GM12878 (cell line): Measurements from ENCODE around the gene ATP6V0A1. TPM values are rescaled to one million over a fixed set of nuclear protein-coding genes. Genes with fewer than 3 reads are reported as not detected.

Source experiments
- ATAC-seq: fragments of 200-7000 bp; cut with Tn5 transposase; 3 replicates; pipeline ENCODE4 v1.9.1; 2020; ENCODE audit warnings: mild to moderate bottlenecking, moderate library complexity
- BruUV-seq: library from RNA; stranded (reverse); fragments of 400-500 nt; replicated peaks from 2 replicates; lab custom pipeline; 2021; lab: Mats Ljungman, UMichigan
- CTCF ChIA-PET: fragments of 300-600 bp; sonication (Branson Sonifier 250); formaldehyde crosslinking; extraction: SDS; loops from one replicate; lab custom pipeline; 2021; ENCODE audit warnings: inconsistent platforms; lab: Yijun Ruan, JAX
- POLR2A ChIA-PET: fragments of 350-600 bp; formaldehyde crosslinking; extraction: SDS; loops from one replicate; lab custom pipeline; 2021; ENCODE audit warnings: inconsistent platforms; lab: Charles Lee
- RAD21 ChIA-PET: fragments of 300-600 bp; sonication (Branson Sonifier 250); formaldehyde crosslinking; loops from one replicate; lab custom pipeline; 2023; ENCODE audit warnings: antibody characterized with exemption; ENCODE audit not compliant: unreplicated experiment; lab: Charles Lee
- SMC1A ChIA-PET: fragments of 300-600 bp; sonication (Branson Sonifier 250); formaldehyde crosslinking; loops from one replicate; lab custom pipeline; 2023; ENCODE audit not compliant: unreplicated experiment, uncharacterized antibody; lab: Charles Lee
- DNase-seq: peaks from one replicate; pipeline ENCODE4 v3.0.0-alpha.2; 2011; ENCODE audit warnings: low read depth, low spot score
- FAIRE-seq: peaks from 3 replicates; lab custom pipeline; 2011; peaks lifted over from hg19 to GRCh38; lab: Jason Lieb, UNC
- H2AFZ ChIP-seq: 2 replicates; pipeline ENCODE4 v1.6.0; 2011; ENCODE audit warnings: low read depth, low read length, control low read depth; ENCODE audit not compliant: control insufficient read depth
- H3K27ac ChIP-seq: 2 replicates; pipeline ENCODE4 v1.5.1; 2011; ENCODE audit warnings: control low read depth; ENCODE audit not compliant: control insufficient read depth, insufficient read depth
- H3K27me3 ChIP-seq, 2 experiments: replicated peaks in 1 of 2; 2 replicates each; pipeline versions ENCODE4 v1.6.0 to v1.6.1; 2011; ENCODE audit warnings: low read length in 1 of 2; ENCODE audit not compliant: control insufficient read depth in 2 of 2, insufficient read depth in 2 of 2
- H3K36me3 ChIP-seq, 2 experiments: 2 replicates each; pipeline ENCODE4 v1.5.1; 2011; ENCODE audit warnings: low read length in 1 of 2; ENCODE audit not compliant: control insufficient read depth in 2 of 2, insufficient read depth in 2 of 2
- H3K4me1 ChIP-seq: 2 replicates; pipeline ENCODE4 v1.6.1; 2011; ENCODE audit warnings: mild to moderate bottlenecking, low read length, moderate library complexity, mixed read lengths; ENCODE audit not compliant: control insufficient read depth, insufficient read depth
- H3K4me2 ChIP-seq: 2 replicates; pipeline ENCODE4 v1.6.0; 2011; ENCODE audit warnings: control low read depth; ENCODE audit not compliant: control insufficient read depth, insufficient read depth
- H3K4me3 ChIP-seq: fragments of 200-600 bp; sonication (generic); 2 replicates; pipeline ENCODE4 v1.5.1; 2016
- H3K79me2 ChIP-seq: 2 replicates; pipeline ENCODE4 v1.6.0; 2011; ENCODE audit warnings: low read length; ENCODE audit not compliant: control insufficient read depth, insufficient read depth
- H3K9ac ChIP-seq: 2 replicates; pipeline ENCODE4 v1.8.0; 2011; ENCODE audit warnings: low read length, control low read depth, mixed read lengths; ENCODE audit not compliant: control insufficient read depth, insufficient read depth
- H3K9me3 ChIP-seq: replicated peaks from 3 replicates; pipeline ENCODE4 v1.5.1; 2011; ENCODE audit warnings: mild to moderate bottlenecking, low read length; ENCODE audit not compliant: control insufficient read depth, insufficient read depth
- H4K20me1 ChIP-seq: 2 replicates; pipeline ENCODE4 v1.6.0; 2011; ENCODE audit not compliant: control insufficient read depth, insufficient read depth
- GATAD2B ChIP-seq: fragments of 450-650 bp; conservative IDR thresholded peaks from 2 replicates; pipeline ENCODE4 v1.6.1; 2017; ENCODE audit warnings: low read depth, mild to moderate bottlenecking, moderate library complexity
- IRF4 ChIP-seq: IDR thresholded peaks from 2 replicates; pipeline ENCODE4 v1.6.1; 2011; ENCODE audit warnings: low read depth, low read length
- MTA3 ChIP-seq: IDR thresholded peaks from 2 replicates; pipeline ENCODE4 v1.6.1; 2012; ENCODE audit warnings: low read length, inconsistent platforms, borderline replicate concordance
- RUNX3 ChIP-seq: IDR thresholded peaks from 2 replicates; pipeline ENCODE4 v1.6.1; 2012; ENCODE audit warnings: low read length, inconsistent platforms
- SMAD1 ChIP-seq: fragments of 450-650 bp; IDR thresholded peaks from 2 replicates; pipeline ENCODE4 v1.6.1; 2018; ENCODE audit warnings: mild to moderate bottlenecking, low read depth; ENCODE audit not compliant: partially characterized antibody
- SMC3 ChIP-seq: IDR thresholded peaks from 2 replicates; pipeline ENCODE4 v1.6.1; 2011; ENCODE audit warnings: low read length, improper control_type of control experiment, borderline replicate concordance
- SRF ChIP-seq, 2 experiments: IDR thresholded peaks; 2 replicates each; pipeline ENCODE4 v1.6.1; 2011; ENCODE audit warnings: low read depth in 2 of 2, low read length in 2 of 2, mild to moderate bottlenecking in 1 of 2, moderate library complexity in 1 of 2
- TCF12 ChIP-seq: IDR thresholded peaks from 2 replicates; pipeline ENCODE4 v1.6.1; 2011; ENCODE audit warnings: low read depth, mild to moderate bottlenecking, low read length
- YY1 ChIP-seq: IDR thresholded peaks from 2 replicates; pipeline ENCODE4 v1.6.1; 2011; ENCODE audit warnings: low read depth, mild to moderate bottlenecking, low read length
- ZNF207 ChIP-seq: fragments of 450-650 bp; IDR thresholded peaks from 2 replicates; pipeline ENCODE4 v1.6.1; 2014; ENCODE audit warnings: antibody characterized with exemption, mild to moderate bottlenecking, borderline replicate concordance
- WGBS: methylation state at CpG from one replicate; pipeline ENCODE4 v1.1.6; 2016; ENCODE audit warnings: low lambda C conversion rate; ENCODE audit not compliant: insufficient replicate concordance, insufficient coverage; ENCODE audit errors: missing lambda C conversion rate; 5-methylcytosine and 5-hydroxymethylcytosine counted together
- in situ Hi-C: fragments of 300-500 bp; cut with MboI; formaldehyde crosslinking; loops from 9 replicates; pipeline ENCODE4 v1.14.3; 2018; ENCODE audit warnings: mixed read lengths
- intact Hi-C: fragments of 100-400 bp; cut with micrococcal nuclease; formaldehyde crosslinking; loops from one replicate; pipeline ENCODE4 v1.14.2; 2022; ENCODE audit not compliant: unreplicated experiment
- polyA plus RNA-seq, 11 experiments: library from polyadenylated mRNA; depleted of rRNA in 4 of 11; unstranded in 6 of 11; stranded (reverse) in 5 of 11; fragments of >200 nt; fragmentation: Nextera tagmentation in 4 of 11; fragmentation: Illumina TruSeq in 1 of 11; extraction: Ambion mirVana in 4 of 11; extraction: Trizol in 1 of 11; gene quantifications; 1 replicate in 1 of 11; 2 replicates in 10 of 11; pipeline versions ENCODE4 v1.2.1 to v1.2.3, GENCODE V29; 2011 to 2016; ENCODE audit warnings: inconsistent platforms in 2 of 11, missing spikeins in 2 of 11, low read depth in 1 of 11
- total RNA-seq, 4 experiments: library from RNA; depleted of rRNA in 3 of 4; stranded (reverse); fragments of >200 nt in 3 of 4; fragmentation: Illumina TruSeq in 1 of 4; extraction: Trizol in 1 of 4; gene quantifications; 2 replicates each; pipeline versions ENCODE4 v1.2.1 to v1.2.3, GENCODE V29; 2013 to 2021
- TF ChIP-seq, protein P1 (sequence below): fragments of 450-650 bp; IDR thresholded peaks from 2 replicates; pipeline ENCODE4 v1.6.1; 2016; ENCODE audit warnings: mild to moderate bottlenecking, moderate library complexity, borderline replicate concordance
- TF ChIP-seq, protein P2 (sequence below): fragments of 150-350 bp; IDR thresholded peaks from 2 replicates; pipeline ENCODE4 v1.6.1; 2016; ENCODE audit warnings: low read depth, low read length

Gene ATP6V0A1
- total and polyA plus RNA-seq, 10 of the 15 experiments (the other 5 are each of a cell fraction or from before 2014, with no cell fraction given) = 3.0 to 76.6 (median 30.9) TPM

DNA sequence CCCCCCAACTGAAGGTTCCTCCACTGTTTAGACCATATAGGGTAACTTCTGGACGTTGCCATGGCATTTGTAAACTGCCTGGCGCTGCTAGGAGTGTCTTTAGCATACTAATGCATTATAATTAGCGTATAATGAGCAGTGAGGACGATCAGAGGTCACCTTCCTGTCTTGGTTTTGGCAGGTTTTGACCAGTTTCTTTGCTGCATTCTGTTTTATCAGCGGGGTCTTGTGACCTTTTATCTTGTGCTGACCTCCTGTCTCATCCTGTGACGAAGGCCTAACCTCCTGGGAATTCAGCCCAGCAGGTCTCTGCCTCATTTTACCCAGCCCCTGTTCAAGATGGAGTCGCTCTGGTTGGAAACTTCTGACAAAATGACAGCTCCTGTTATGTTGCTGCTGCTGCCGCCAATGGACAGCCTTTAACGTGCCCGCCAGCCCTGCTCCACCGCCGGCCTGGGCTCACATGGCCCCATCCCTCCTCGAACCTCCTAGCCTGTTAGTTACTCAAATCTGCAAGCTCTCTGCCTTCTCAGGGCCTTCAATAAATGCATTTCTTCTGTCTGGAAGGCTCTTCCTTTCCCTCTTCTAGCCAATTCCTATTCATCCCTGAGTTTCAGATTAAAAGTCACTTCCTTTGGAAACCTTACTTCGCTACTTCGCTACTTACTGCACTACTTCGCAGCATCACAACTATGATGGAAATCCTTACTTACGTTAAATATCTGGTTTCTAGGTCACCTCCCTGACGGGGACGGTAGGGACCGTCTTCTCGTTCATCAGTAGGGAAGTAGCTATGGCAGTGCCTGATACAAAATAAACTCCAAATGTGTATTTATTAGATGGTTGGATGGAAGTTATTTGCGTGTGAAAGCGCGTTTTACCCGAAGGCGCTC, 76.7 kb downstream of the ATP6V0A1 start:
- Histone ChIP-seq H3K9ac (peak overlapping the region; percentile 81), H3K4me1 (peaks cover 25% of the 10 kb centered on the region), H3K27ac (peak overlapping the region; percentile 75), H3K9me3 (no peaks in the 10 kb centered on the region), H4K20me1 (no peaks in the 10 kb centered on the region), H3K4me3 (peak overlapping the region; percentile 77), H3K4me2 (peak overlapping the region; percentile 93), H3K27me3 (no peaks in the 10 kb centered on the region), H3K79me2 (peaks cover 13% of the 10 kb centered on the region), H3K36me3 (peaks cover 0 to 5% of the 10 kb centered on the region in 2 experiments; a peak in 2 of 4 replicates), H2AFZ (peak overlapping the region; percentile 81)
- 43% methylated on average over 26 of the region's 26 CpGs for WGBS
- DNase-seq (no peak), ATAC-seq (peak; percentile 27; the same call in 2 of the 3 replicates), FAIRE-seq (peak; percentile 7)
- ChIA-PET CTCF (interaction anchor here (0.9 to 3.1 kb wide), 11 partner anchors 12 to 402 kb away, joined by 3 to 21 read pairs (median 4); partner anchors contain the start of genes HSD17B1 and STAT3), POLR2A (interaction anchor here (0.7 to 2.1 kb wide), 5 partner anchors 13 to 146 kb away, joined by 3 to 13 read pairs (median 3); partner anchors contain the start of gene PLEKHH3), RAD21 (interaction anchor here (0.6 to 3.4 kb wide), 8 partner anchors 8 to 415 kb away, joined by 3 to 17 read pairs (median 4); partner anchors contain the start of genes PLEKHH3 and PSMC3IP), SMC1A (interaction anchor here (0.8 to 1.7 kb wide), 7 partner anchors 8 to 238 kb away, joined by 3 to 11 read pairs (median 4); partner anchors contain the start of genes MLX and VPS25)
- intact Hi-C loops = loop anchor here (1.0 kb wide), 1 partner anchor 42 kb away; the partner anchor contains the start of gene PSMC3IP
- in situ Hi-C loops = no loop called here
- TSS peak; percentile 89 for BruUV-seq
- TF ChIP-seq SRF (IDR thresholded peaks at IDR 0.05; ENCODE audit: low read depth in 2 of 2, low read length in 2 of 2) (no peak), MTA3 (no peak), IRF4 (no peak), TCF12 (no peak), RUNX3 (no peak), ZNF207 (peak; percentile 75; the same call in 1 of the 2 replicates), SMAD1 (peak; percentile 63), SMC3 (no peak), GATAD2B (no peak), YY1 (0 out of 2 replicates have a peak, but pooled peaks have one; percentile 16)
- TF ChIP-seq, protein P1, sequence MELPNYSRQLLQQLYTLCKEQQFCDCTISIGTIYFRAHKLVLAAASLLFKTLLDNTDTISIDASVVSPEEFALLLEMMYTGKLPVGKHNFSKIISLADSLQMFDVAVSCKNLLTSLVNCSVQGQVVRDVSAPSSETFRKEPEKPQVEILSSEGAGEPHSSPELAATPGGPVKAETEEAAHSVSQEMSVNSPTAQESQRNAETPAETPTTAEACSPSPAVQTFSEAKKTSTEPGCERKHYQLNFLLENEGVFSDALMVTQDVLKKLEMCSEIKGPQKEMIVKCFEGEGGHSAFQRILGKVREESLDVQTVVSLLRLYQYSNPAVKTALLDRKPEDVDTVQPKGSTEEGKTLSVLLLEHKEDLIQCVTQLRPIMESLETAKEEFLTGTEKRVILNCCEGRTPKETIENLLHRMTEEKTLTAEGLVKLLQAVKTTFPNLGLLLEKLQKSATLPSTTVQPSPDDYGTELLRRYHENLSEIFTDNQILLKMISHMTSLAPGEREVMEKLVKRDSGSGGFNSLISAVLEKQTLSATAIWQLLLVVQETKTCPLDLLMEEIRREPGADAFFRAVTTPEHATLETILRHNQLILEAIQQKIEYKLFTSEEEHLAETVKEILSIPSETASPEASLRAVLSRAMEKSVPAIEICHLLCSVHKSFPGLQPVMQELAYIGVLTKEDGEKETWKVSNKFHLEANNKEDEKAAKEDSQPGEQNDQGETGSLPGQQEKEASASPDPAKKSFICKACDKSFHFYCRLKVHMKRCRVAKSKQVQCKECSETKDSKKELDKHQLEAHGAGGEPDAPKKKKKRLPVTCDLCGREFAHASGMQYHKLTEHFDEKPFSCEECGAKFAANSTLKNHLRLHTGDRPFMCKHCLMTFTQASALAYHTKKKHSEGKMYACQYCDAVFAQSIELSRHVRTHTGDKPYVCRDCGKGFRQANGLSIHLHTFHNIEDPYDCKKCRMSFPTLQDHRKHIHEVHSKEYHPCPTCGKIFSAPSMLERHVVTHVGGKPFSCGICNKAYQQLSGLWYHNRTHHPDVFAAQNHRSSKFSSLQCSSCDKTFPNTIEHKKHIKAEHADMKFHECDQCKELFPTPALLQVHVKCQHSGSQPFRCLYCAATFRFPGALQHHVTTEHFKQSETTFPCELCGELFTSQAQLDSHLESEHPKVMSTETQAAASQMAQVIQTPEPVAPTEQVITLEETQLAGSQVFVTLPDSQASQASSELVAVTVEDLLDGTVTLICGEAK = peak; percentile 43; the same call in 1 of the 2 replicates
- TF ChIP-seq, protein P2, sequence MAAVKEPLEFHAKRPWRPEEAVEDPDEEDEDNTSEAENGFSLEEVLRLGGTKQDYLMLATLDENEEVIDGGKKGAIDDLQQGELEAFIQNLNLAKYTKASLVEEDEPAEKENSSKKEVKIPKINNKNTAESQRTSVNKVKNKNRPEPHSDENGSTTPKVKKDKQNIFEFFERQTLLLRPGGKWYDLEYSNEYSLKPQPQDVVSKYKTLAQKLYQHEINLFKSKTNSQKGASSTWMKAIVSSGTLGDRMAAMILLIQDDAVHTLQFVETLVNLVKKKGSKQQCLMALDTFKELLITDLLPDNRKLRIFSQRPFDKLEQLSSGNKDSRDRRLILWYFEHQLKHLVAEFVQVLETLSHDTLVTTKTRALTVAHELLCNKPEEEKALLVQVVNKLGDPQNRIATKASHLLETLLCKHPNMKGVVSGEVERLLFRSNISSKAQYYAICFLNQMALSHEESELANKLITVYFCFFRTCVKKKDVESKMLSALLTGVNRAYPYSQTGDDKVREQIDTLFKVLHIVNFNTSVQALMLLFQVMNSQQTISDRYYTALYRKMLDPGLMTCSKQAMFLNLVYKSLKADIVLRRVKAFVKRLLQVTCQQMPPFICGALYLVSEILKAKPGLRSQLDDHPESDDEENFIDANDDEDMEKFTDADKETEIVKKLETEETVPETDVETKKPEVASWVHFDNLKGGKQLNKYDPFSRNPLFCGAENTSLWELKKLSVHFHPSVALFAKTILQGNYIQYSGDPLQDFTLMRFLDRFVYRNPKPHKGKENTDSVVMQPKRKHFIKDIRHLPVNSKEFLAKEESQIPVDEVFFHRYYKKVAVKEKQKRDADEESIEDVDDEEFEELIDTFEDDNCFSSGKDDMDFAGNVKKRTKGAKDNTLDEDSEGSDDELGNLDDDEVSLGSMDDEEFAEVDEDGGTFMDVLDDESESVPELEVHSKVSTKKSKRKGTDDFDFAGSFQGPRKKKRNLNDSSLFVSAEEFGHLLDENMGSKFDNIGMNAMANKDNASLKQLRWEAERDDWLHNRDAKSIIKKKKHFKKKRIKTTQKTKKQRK = no peak
